ENCODE measurements around the gene SUMO3. TPM values are rescaled to one million over a fixed set of nuclear protein-coding genes. Genes with fewer than 3 reads are reported as not detected.

Gene SUMO3
- total RNA-seq, 4 donors from 2014 or later: 62.6 to 88.4 (median 67.4) TPM

GRCh38 chr21:44779417-44780136 is 38.3 kb downstream of the SUMO3 start:
- intact Hi-C loops (cut with DNase I; ENCODE audit: low total_unique reads): no loop called here
- Histone ChIP-seq H3K4me3 (no peak overlapping the region), H3K9me3 (no peaks in the 10 kb centered on the region), H3K36me3 (no peaks in the 10 kb centered on the region), H3K27ac (no peak overlapping the region), H3K4me1 (peaks cover 0 to 9% of the 10 kb centered on the region in 2 donors), H3K27me3 (no peaks in the 10 kb centered on the region)
- no peak for DNase-seq
- TF ChIP-seq POLR2A (IDR thresholded peaks at IDR 0.05): no peak
- no peak for TF ChIP-seq CTCF (IDR thresholded peaks at IDR 0.05)

- H3K36me3 ChIP-seq: no peaks in the 10 kb centered on the region
- no peak for DNase-seq
- no peak overlapping the region for H3K4me3 ChIP-seq
- TF ChIP-seq CTCF (IDR thresholded peaks at IDR 0.05): no peak
- intact Hi-C loops (cut with DNase I; ENCODE audit: low total_unique reads): no loop called here
- no peaks in the 10 kb centered on the region for H3K9me3 ChIP-seq
- H3K27me3 ChIP-seq: no peaks in the 10 kb centered on the region
- H3K4me1 ChIP-seq: peaks cover 0 to 9% of the 10 kb centered on the region in 2 donors
- H3K27ac ChIP-seq: no peak overlapping the region
These were observed 38.9 kb downstream of the SUMO3 start for GRCh38 chr21:44778983-44779382.

- peaks cover 0 to 9% of the 10 kb centered on the region in 2 donors for H3K4me1 ChIP-seq
- no peaks in the 10 kb centered on the region for H3K36me3 ChIP-seq
- H3K27ac ChIP-seq: no peak overlapping the region
- TF ChIP-seq POLR2A (IDR thresholded peaks at IDR 0.05) (no peak), CTCF (IDR thresholded peaks at IDR 0.05) (no peak)
- no peaks in the 10 kb centered on the region for H3K27me3 ChIP-seq
- intact Hi-C loops (cut with DNase I; ENCODE audit: low total_unique reads): no loop called here
- DNase-seq: no peak
- no peak overlapping the region for H3K4me3 ChIP-seq
- H3K9me3 ChIP-seq: no peaks in the 10 kb centered on the region
These were observed 39.4 kb downstream of the SUMO3 start for GRCh38 chr21:44778499-44778911.

- intact Hi-C loops (cut with DNase I; ENCODE audit: low total_unique reads): no loop called here
- no peak for DNase-seq
- no peaks in the 10 kb centered on the region for H3K27me3 ChIP-seq
- no peak overlapping the region for H3K4me3 ChIP-seq
- TF ChIP-seq POLR2A (IDR thresholded peaks at IDR 0.05) (no peak), CTCF (IDR thresholded peaks at IDR 0.05) (no peak)
- H3K27ac ChIP-seq: no peak overlapping the region
- H3K9me3 ChIP-seq: no peaks in the 10 kb centered on the region
- peaks cover 0 to 9% of the 10 kb centered on the region in 2 donors for H3K4me1 ChIP-seq
- H3K36me3 ChIP-seq: no peaks in the 10 kb centered on the region
These were observed 39.8 kb downstream of the SUMO3 start for GRCh38 chr21:44778094-44778493.

GRCh38 chr21:44774972-44775371 is 42.9 kb downstream of the SUMO3 start:
- no peak for TF ChIP-seq CTCF (IDR thresholded peaks at IDR 0.05)

More at GRCh38 chr21:44774972-44775371, 42.9 kb downstream of the SUMO3 start:
- H3K36me3 ChIP-seq: no peaks in the 10 kb centered on the region
- intact Hi-C loops (cut with DNase I; ENCODE audit: low total_unique reads): no loop called here
- H3K27me3 ChIP-seq: no peaks in the 10 kb centered on the region
- no peaks in the 10 kb centered on the region for H3K9me3 ChIP-seq
- H3K27ac ChIP-seq: no peak overlapping the region
- H3K4me1 ChIP-seq: peaks cover 0 to 5% of the 10 kb centered on the region in 2 donors
- no peak for DNase-seq
- no peak overlapping the region for H3K4me3 ChIP-seq
